OCI-LY3 (cell line): Measurements from ENCODE around the gene ABLIM2.

Experiments
- H2AFZ ChIP-seq: fragments of 200-600, 300-600 bp; shearing (Covaris generic); 2 replicates; pipeline ENCODE4 v1.6.0; 2014; ENCODE audit warnings: antibody characterized with exemption, low read depth, low read length
- H3K27ac ChIP-seq: fragments of 200-600, 300-600 bp; sonication (generic); 2 replicates; pipeline ENCODE4 v1.5.1; 2014; ENCODE audit warnings: mild to moderate bottlenecking, low read length, moderate library complexity, mixed read lengths
- H3K27me3 ChIP-seq: fragments of 200-600, 300-600 bp; sonication (generic); 2 replicates; pipeline ENCODE4 v1.6.1; 2014; ENCODE audit warnings: low read depth, low read length, mixed read lengths
- H3K36me3 ChIP-seq: fragments of 200-600, 300-600 bp; sonication (generic); replicated peaks from 2 replicates; pipeline ENCODE3; 2014; ENCODE audit warnings: low read depth, low read length, mixed read lengths
- H3K4me1 ChIP-seq: fragments of 300-600, 200-600 bp; sonication (generic); 2 replicates; pipeline ENCODE4 v1.6.1; 2014; ENCODE audit warnings: low read length, mixed read lengths
- H3K4me2 ChIP-seq: fragments of 200-600, 300-600 bp; sonication (generic); 2 replicates; pipeline ENCODE4 v1.6.1; 2014; ENCODE audit warnings: low read length, mixed read lengths
- H3K4me3 ChIP-seq: fragments of 300-600, 200-600 bp; sonication (generic); 2 replicates; pipeline ENCODE4 v1.5.1; 2014; ENCODE audit warnings: antibody characterized with exemption, mild to moderate bottlenecking, low read length, moderate library complexity
- H3K79me2 ChIP-seq: fragments of 300-600, 200-600 bp; shearing (Covaris generic); 2 replicates; pipeline ENCODE4 v1.6.1; 2014; ENCODE audit warnings: mild to moderate bottlenecking, low read length, mixed read lengths
- H3K9ac ChIP-seq: fragments of 300-600, 200-600 bp; shearing (Covaris generic); 2 replicates; pipeline ENCODE4 v1.6.0; 2014; ENCODE audit warnings: mild to moderate bottlenecking, low read length, moderate library complexity
- H3K9me3 ChIP-seq: fragments of 200-600, 300-600 bp; shearing (Covaris generic); 2 replicates; pipeline ENCODE4 v1.6.1; 2014; ENCODE audit warnings: low read length, mixed read lengths; ENCODE audit not compliant: insufficient read depth
- H4K20me1 ChIP-seq: fragments of 200-600, 300-600 bp; sonication (generic); 2 replicates; pipeline ENCODE4 v1.6.1; 2016; ENCODE audit warnings: low read length, mixed read lengths; ENCODE audit not compliant: insufficient read depth
- EZH2phosphoT487 ChIP-seq: fragments of 200-600 bp; shearing (Covaris generic); IDR thresholded peaks from 2 replicates; pipeline ENCODE4 v1.6.1; 2018; ENCODE audit warnings: antibody characterized with exemption, mixed run types, low read depth
- TF ChIP-seq, protein P1 (sequence below): fragments of 200-600, 300-600 bp; sonication (generic); IDR thresholded peaks from 2 replicates; pipeline ENCODE4 v1.5.1; 2014; ENCODE audit warnings: antibody characterized with exemption, low read length, low read depth

ABLIM2 gene

DNA sequence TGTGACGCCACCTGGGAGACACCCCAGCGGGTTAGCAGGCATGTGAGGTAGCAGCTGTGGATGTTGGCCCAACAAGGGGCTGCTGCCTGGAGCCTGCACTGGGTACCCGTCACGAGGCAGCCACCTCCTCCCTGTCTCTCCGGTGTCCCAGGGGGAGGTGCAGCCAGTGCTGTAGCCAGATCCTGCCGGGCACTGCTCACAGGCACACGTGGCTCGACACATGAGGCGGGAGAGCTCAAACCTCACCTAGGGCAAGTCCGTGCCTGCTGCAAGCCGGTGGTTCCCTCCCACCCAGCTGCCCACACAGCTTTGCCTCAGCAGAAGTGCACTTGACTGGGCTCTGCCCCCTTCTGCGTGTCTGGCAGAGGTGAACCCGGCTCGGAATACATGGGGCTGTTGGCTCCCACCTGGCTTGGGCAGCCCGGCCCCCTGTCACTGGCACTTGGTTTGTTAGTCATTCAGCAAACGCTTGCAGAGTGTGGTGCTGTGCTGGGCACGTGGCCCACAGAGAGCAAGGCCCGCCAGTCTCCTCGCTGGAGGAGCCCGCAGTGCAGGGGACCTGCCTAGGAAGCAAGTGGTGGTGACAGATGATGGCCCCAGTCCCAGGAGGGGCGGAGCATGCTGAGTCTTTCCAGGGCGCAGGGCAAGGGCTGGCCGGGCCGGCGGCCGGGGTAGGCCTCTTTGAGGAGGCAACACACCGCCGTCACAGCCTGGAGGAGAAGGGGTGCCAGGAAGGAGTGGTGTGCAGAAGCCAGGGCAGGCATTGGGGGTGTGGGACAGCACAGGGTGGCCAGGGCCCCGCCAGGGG is 30.3 kb upstream of the ABLIM2 start:
- no peaks in the 10 kb centered on the region for H4K20me1 ChIP-seq
- H3K9ac ChIP-seq = no peak overlapping the region
- H3K27me3 ChIP-seq = peaks cover 15% of the 10 kb centered on the region
- H3K79me2 ChIP-seq = no peaks in the 10 kb centered on the region
- no peaks in the 10 kb centered on the region for H3K36me3 ChIP-seq
- no peak overlapping the region for H3K4me3 ChIP-seq
- H2AFZ ChIP-seq = no peak overlapping the region
- TF ChIP-seq EZH2phosphoT487 = no peak
- TF ChIP-seq, protein P1, sequence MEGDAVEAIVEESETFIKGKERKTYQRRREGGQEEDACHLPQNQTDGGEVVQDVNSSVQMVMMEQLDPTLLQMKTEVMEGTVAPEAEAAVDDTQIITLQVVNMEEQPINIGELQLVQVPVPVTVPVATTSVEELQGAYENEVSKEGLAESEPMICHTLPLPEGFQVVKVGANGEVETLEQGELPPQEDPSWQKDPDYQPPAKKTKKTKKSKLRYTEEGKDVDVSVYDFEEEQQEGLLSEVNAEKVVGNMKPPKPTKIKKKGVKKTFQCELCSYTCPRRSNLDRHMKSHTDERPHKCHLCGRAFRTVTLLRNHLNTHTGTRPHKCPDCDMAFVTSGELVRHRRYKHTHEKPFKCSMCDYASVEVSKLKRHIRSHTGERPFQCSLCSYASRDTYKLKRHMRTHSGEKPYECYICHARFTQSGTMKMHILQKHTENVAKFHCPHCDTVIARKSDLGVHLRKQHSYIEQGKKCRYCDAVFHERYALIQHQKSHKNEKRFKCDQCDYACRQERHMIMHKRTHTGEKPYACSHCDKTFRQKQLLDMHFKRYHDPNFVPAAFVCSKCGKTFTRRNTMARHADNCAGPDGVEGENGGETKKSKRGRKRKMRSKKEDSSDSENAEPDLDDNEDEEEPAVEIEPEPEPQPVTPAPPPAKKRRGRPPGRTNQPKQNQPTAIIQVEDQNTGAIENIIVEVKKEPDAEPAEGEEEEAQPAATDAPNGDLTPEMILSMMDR = no peak
- no peak overlapping the region for H3K4me2 ChIP-seq
- no peaks in the 10 kb centered on the region for H3K9me3 ChIP-seq
- H3K4me1 ChIP-seq = peaks cover 4% of the 10 kb centered on the region
- H3K27ac ChIP-seq = no peak overlapping the region

DNA sequence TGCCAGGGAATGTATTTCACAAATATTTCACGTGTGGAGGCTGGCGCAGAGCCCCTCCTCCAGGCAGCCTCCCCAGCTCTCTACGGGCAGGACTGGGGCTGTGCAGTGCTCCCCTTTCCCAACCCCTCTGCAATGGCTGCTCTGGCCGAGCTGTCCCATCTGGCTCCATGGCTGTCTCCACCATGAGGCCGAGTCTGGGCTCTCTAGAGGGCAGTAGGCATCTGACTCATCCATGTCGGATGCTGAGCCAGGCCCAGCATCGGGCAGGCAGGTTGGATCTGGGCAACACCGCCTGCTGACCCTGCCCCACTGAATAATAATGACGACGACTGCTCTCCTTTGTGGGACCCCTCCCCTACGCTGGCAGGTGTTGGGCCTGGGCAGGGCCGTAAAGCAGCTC is 29.5 kb upstream of the ABLIM2 start:
- Histone ChIP-seq H3K9me3 (no peaks in the 10 kb centered on the region), H3K4me2 (no peak overlapping the region), H3K4me1 (peaks cover 4% of the 10 kb centered on the region), H3K4me3 (no peak overlapping the region), H4K20me1 (no peaks in the 10 kb centered on the region), H3K79me2 (no peaks in the 10 kb centered on the region), H3K9ac (no peak overlapping the region), H3K36me3 (no peaks in the 10 kb centered on the region), H3K27ac (no peak overlapping the region), H3K27me3 (peaks cover 6% of the 10 kb centered on the region), H2AFZ (no peak overlapping the region)
- TF ChIP-seq, protein P1 = no peak
- TF ChIP-seq EZH2phosphoT487 = no peak

DNA sequence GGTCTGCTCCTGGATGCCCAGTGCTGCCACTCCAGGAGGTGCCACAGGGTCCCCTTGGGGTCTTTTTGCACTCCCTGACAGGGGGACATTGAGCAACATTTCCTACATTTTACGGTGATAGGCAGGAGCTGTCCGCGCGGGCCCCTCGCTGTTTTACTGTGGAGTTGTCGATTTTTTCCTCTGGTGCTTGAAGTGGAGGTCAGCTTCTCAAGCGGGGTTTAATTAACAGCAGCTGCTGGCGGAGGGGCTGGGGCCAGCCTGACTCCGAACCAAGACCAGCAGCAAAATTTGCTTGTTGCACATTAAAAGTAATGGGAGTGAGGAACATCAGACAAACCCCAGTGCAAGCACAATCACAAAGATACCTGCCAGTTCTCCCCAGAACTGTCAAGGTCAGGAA is 27.3 kb upstream of the ABLIM2 start:
- Histone ChIP-seq H3K9me3 (no peaks in the 10 kb centered on the region), H3K27me3 (peaks cover 5% of the 10 kb centered on the region), H3K79me2 (no peaks in the 10 kb centered on the region), H4K20me1 (no peaks in the 10 kb centered on the region), H3K27ac (no peak overlapping the region), H2AFZ (no peak overlapping the region), H3K36me3 (no peaks in the 10 kb centered on the region), H3K4me2 (no peak overlapping the region), H3K4me3 (no peak overlapping the region), H3K9ac (no peak overlapping the region), H3K4me1 (no peaks in the 10 kb centered on the region)
- no peak for TF ChIP-seq EZH2phosphoT487
- TF ChIP-seq, protein P1 = no peak

DNA sequence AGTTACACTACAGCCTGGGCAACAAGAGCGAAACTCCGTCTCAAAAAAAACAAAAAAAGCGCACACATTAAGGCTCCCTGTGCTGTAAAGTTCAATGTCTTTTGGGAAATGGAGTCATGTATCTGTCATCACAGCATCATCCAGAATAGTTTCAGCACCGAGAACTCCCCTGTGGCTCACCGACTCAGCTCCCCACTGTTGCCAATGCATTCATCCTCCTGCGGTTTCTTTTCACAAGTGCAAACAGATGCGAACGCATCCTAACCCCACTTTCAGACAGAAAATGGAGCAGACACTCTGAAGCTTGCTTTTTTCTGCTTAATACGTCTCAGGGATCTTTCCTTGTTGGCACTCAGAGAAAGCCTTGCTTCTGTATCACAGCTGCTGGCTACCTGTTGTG is 26.7 kb upstream of the ABLIM2 start:
- no peak overlapping the region for H3K4me2 ChIP-seq
- TF ChIP-seq, protein P1 = no peak
- no peak for TF ChIP-seq EZH2phosphoT487
- H3K9me3 ChIP-seq = no peaks in the 10 kb centered on the region
- H4K20me1 ChIP-seq = no peaks in the 10 kb centered on the region
- no peak overlapping the region for H2AFZ ChIP-seq
- H3K27me3 ChIP-seq = peaks cover 5% of the 10 kb centered on the region
- no peak overlapping the region for H3K9ac ChIP-seq
- H3K79me2 ChIP-seq = no peaks in the 10 kb centered on the region
- no peak overlapping the region for H3K4me3 ChIP-seq
- H3K4me1 ChIP-seq = no peaks in the 10 kb centered on the region
- no peaks in the 10 kb centered on the region for H3K36me3 ChIP-seq
- H3K27ac ChIP-seq = no peak overlapping the region
